HCT116 (cell line): Measurements from ENCODE around the gene RUNDC1. TPM values are rescaled to one million over a fixed set of nuclear protein-coding genes. Genes with fewer than 3 reads are reported as not detected.
A peak's percentile ranks its signal among the peaks of the same experiment; 100 is the strongest.

ENCODE experiments used
- ATAC-seq: fragments of 200-7000 bp; cut with Tn5 transposase; 2 replicates; pipeline ENCODE4 v1.9.1; 2020; ENCODE audit warnings: mild to moderate bottlenecking, moderate library complexity
- BruUV-seq: library from RNA; stranded (reverse); fragments of 400-500 nt; replicated peaks from 2 replicates; lab custom pipeline; 2021; lab: Mats Ljungman, UMichigan
- CTCF ChIA-PET: fragments of 300-600 bp; sonication (Branson Sonifier 250); formaldehyde crosslinking; loops from one replicate; lab custom pipeline; 2021; ENCODE audit warnings: antibody characterized with exemption; lab: Charles Lee
- POLR2A ChIA-PET: fragments of 300-600, 350-600 bp; sonication (Branson Sonifier 250); formaldehyde crosslinking; loops from one replicate; lab custom pipeline; 2021; ENCODE audit warnings: antibody characterized with exemption; lab: Charles Lee
- RAD21 ChIA-PET, 2 experiments: fragments of 300-600 bp; sonication (Branson Sonifier 250); formaldehyde crosslinking; loops; one replicate each; lab custom pipeline; 2023; ENCODE audit warnings: low total read pairs in 2 of 2; ENCODE audit not compliant: uncharacterized antibody in 2 of 2, unreplicated experiment in 2 of 2, low non-redundant PET in 1 of 2; lab: Charles Lee
- DNase-seq: peaks from one replicate; pipeline ENCODE4 v3.0.0-alpha.2; 2010; ENCODE audit warnings: low read depth, low spot score
- H2AFZ ChIP-seq: fragments of 200-600 bp; shearing (Covaris generic), sonication (generic); 2 replicates; pipeline ENCODE4 v1.6.1; 2017; ENCODE audit warnings: low read depth, mixed run types, mixed read lengths, antibody characterized with exemption, low read length; ENCODE audit not compliant: poor library complexity, severe bottlenecking
- H3K27ac ChIP-seq: 2 replicates; pipeline ENCODE4 v1.5.1; 2012; ENCODE audit warnings: low read depth, low read length
- H3K27me3 ChIP-seq: fragments of 200-600 bp; sonication (generic); 2 replicates; pipeline ENCODE4 v1.6.1; 2016; ENCODE audit warnings: mixed run types, low read length, mixed read lengths; ENCODE audit not compliant: insufficient read depth
- H3K36me3 ChIP-seq, 2 experiments: fragments of 200-500 bp in 1 of 2; fragments of 200-600 bp in 1 of 2; sonication (Bioruptor generic) in 1 of 2; sonication (generic) in 1 of 2; 2 replicates each; pipeline versions ENCODE4 v1.5.1 to v1.6.1; 2014 to 2016; ENCODE audit warnings: low read length in 2 of 2, inconsistent platforms in 1 of 2, mixed read lengths in 1 of 2, mixed run types in 1 of 2; ENCODE audit not compliant: insufficient read depth in 2 of 2, control insufficient read depth in 1 of 2
- H3K4me1 ChIP-seq, 2 experiments: fragments of 200-600 bp in 1 of 2; sonication (generic) in 1 of 2; 2 replicates each; pipeline versions ENCODE4 v1.5.1 to v1.6.1; 2012 to 2017; ENCODE audit warnings: low read length in 2 of 2, inconsistent platforms in 1 of 2, mild to moderate bottlenecking in 1 of 2, mixed read lengths in 1 of 2, mixed run types in 1 of 2, moderate library complexity in 1 of 2; ENCODE audit not compliant: insufficient read depth in 2 of 2, control insufficient read depth in 1 of 2
- H3K4me2 ChIP-seq: fragments of 200-600 bp; sonication (generic); 2 replicates; pipeline ENCODE4 v1.6.1; 2017; ENCODE audit warnings: mixed run types, low read length, mixed read lengths
- H3K4me3 ChIP-seq, 2 experiments: fragments of 200-600 bp in 1 of 2; sonication (generic) in 1 of 2; replicated peaks in 1 of 2; 2 replicates each; pipeline ENCODE4 v1.5.1; 2011 to 2016; ENCODE audit warnings: low read length in 2 of 2, control low read depth in 1 of 2, low read depth in 1 of 2, mild to moderate bottlenecking in 1 of 2, mixed read lengths in 1 of 2, mixed run types in 1 of 2
- H3K79me2 ChIP-seq: fragments of 200-600 bp; sonication (generic); 2 replicates; pipeline ENCODE4 v1.6.1; 2017; ENCODE audit warnings: mild to moderate bottlenecking, mixed run types, low read length, moderate library complexity, mixed read lengths; ENCODE audit not compliant: insufficient read depth
- H3K9ac ChIP-seq: fragments of 200-600 bp; sonication (generic); 2 replicates; pipeline ENCODE4 v1.6.1; 2016; ENCODE audit warnings: low read length, mixed read lengths
- H3K9me2 ChIP-seq: fragments of 200-600 bp; sonication (generic), shearing (Covaris generic); 2 replicates; pipeline ENCODE4 v1.6.1; 2017; ENCODE audit warnings: mixed run types, mild to moderate bottlenecking, moderate library complexity; ENCODE audit not compliant: insufficient read depth
- H3K9me3 ChIP-seq, 2 experiments: fragments of 200-500 bp in 1 of 2; fragments of 200-600 bp in 1 of 2; sonication (Bioruptor generic) in 1 of 2; sonication (generic) in 1 of 2; 2 replicates each; pipeline ENCODE4 v1.6.1; 2014 to 2017; ENCODE audit warnings: low read length in 2 of 2, mixed read lengths in 2 of 2, inconsistent platforms in 1 of 2, low read depth in 1 of 2, mild to moderate bottlenecking in 1 of 2, mixed run types in 1 of 2, moderate library complexity in 1 of 2; ENCODE audit not compliant: control insufficient read depth in 1 of 2, insufficient read depth in 1 of 2
- H4K20me1 ChIP-seq: fragments of 200-600 bp; sonication (generic), shearing (Covaris generic); 2 replicates; pipeline ENCODE4 v1.6.1; 2017; ENCODE audit warnings: mixed run types, mild to moderate bottlenecking, moderate library complexity; ENCODE audit not compliant: insufficient read depth
- ATF3 ChIP-seq: IDR thresholded peaks from 2 replicates; pipeline ENCODE4 v1.6.1; 2012
- CEBPB ChIP-seq: IDR thresholded peaks from 2 replicates; pipeline ENCODE4 v1.6.1; 2012; ENCODE audit warnings: low read depth
- CTCF ChIP-seq, 3 experiments: fragments of 200-600 bp in 1 of 3; sonication (generic) in 1 of 3; IDR thresholded peaks in 2 of 3; conservative IDR thresholded peaks in 1 of 3; 2 replicates each; pipeline ENCODE4 v1.5.1; 2012 to 2017; ENCODE audit warnings: low read depth in 2 of 3, low read length in 2 of 3, antibody characterized with exemption in 1 of 3, borderline replicate concordance in 1 of 3, control low read depth in 1 of 3, mild to moderate bottlenecking in 1 of 3, mixed read lengths in 1 of 3, mixed run types in 1 of 3, moderate library complexity in 1 of 3; ENCODE audit not compliant: insufficient read depth in 1 of 3
- EGR1 ChIP-seq: IDR thresholded peaks from 2 replicates; pipeline ENCODE4 v1.6.1; 2012; ENCODE audit warnings: low read depth
- ELF1 ChIP-seq: IDR thresholded peaks from 2 replicates; pipeline ENCODE4 v1.6.1; 2012; ENCODE audit warnings: low read depth, borderline replicate concordance
- EZH2 ChIP-seq: fragments of 200-600 bp; sonication (generic); IDR thresholded peaks from 2 replicates; pipeline ENCODE4 v1.6.1; 2017; ENCODE audit warnings: antibody characterized with exemption, mixed run types
- FOSL1 ChIP-seq: IDR thresholded peaks from 2 replicates; pipeline ENCODE4 v1.6.1; 2012; ENCODE audit warnings: low read depth
- JUND ChIP-seq: IDR thresholded peaks from 2 replicates; pipeline ENCODE4 v1.6.1; 2012
- MAX ChIP-seq: IDR thresholded peaks from 2 replicates; pipeline ENCODE4 v1.6.1; 2012
- POLR2A ChIP-seq: IDR thresholded peaks from 2 replicates; pipeline ENCODE4 v1.7.0; 2011; ENCODE audit warnings: borderline replicate concordance; ENCODE audit not compliant: insufficient read depth, insufficient read length; ENCODE audit errors: extremely low read depth
- POLR2AphosphoS5 ChIP-seq: IDR thresholded peaks from 2 replicates; pipeline ENCODE4 v1.6.1; 2011; ENCODE audit warnings: mild to moderate bottlenecking, low read depth, low read length, moderate library complexity
- SIN3A ChIP-seq: IDR thresholded peaks from 2 replicates; pipeline ENCODE4 v1.6.1; 2012; ENCODE audit warnings: low read depth
- SP1 ChIP-seq: IDR thresholded peaks from 2 replicates; pipeline ENCODE4 v1.6.1; 2012; ENCODE audit warnings: low read depth
- SRF ChIP-seq: IDR thresholded peaks from 2 replicates; pipeline ENCODE4 v1.6.1; 2012; ENCODE audit warnings: low read depth
- TCF7L2 ChIP-seq: IDR thresholded peaks from 2 replicates; pipeline ENCODE4 v1.7.0; 2011; ENCODE audit warnings: borderline replicate concordance, inconsistent platforms; ENCODE audit not compliant: insufficient read depth, insufficient read length; ENCODE audit errors: extremely low read depth
- YY1 ChIP-seq: IDR thresholded peaks from 2 replicates; pipeline ENCODE4 v1.6.1; 2011; ENCODE audit warnings: low read length, low read depth, moderate library complexity, mild to moderate bottlenecking; ENCODE audit not compliant: insufficient replicate concordance; ENCODE audit errors: extremely low read depth
- ZBTB33 ChIP-seq: IDR thresholded peaks from 2 replicates; pipeline ENCODE4 v1.6.1; 2011; ENCODE audit warnings: mild to moderate bottlenecking, low read length, moderate library complexity; ENCODE audit not compliant: insufficient replicate concordance; ENCODE audit errors: extremely low read depth
- ZFX ChIP-seq: fragments of 450-650 bp; IDR thresholded peaks from 2 replicates; pipeline ENCODE4 v1.6.1; 2017
- intact Hi-C: fragments of 100-400 bp; cut with micrococcal nuclease; formaldehyde crosslinking; loops from 2 replicates; pipeline ENCODE4 v1.10.0; 2022
- total RNA-seq: library from RNA; stranded (reverse); gene quantifications from one replicate; pipeline ENCODE4 v1.2.1, GENCODE V29; 2021; ENCODE audit not compliant: unreplicated experiment

The RUNDC1 gene
- total RNA-seq, 1 experiment from 2014 or later, result 13.0 TPM

- no peaks in the 10 kb centered on the region for H3K9me3 ChIP-seq
- intact Hi-C loops, result loop anchor here (2.0 to 5.0 kb wide), 2 partner anchors 149 to 365 kb away; partner anchors contain the start of gene NBR1
- CTCF ChIA-PET, result no interaction called here
- H3K79me2 ChIP-seq, result peaks cover 8% of the 10 kb centered on the region; the same call in 1 of the 2 replicates
- POLR2A ChIA-PET, result interaction anchor here (0.5 to 3.9 kb wide), 7 partner anchors 16 to 366 kb away, joined by 3 to 21 read pairs (median 4); partner anchors contain the start of genes IFI35 and RPL27
- peak within 1 kb of the TSS; percentile 78 for H2AFZ ChIP-seq
- peak within 1 kb of the TSS; percentile 88 for H3K27ac ChIP-seq
- RAD21 ChIA-PET, result no interaction called here
- peaks cover 9 to 42% of the 10 kb centered on the region in 2 experiments; a peak in 3 of 4 replicates for H3K4me1 ChIP-seq
- peaks cover 0 to 6% of the 10 kb centered on the region in 2 experiments; a peak in 3 of 4 replicates for H3K36me3 ChIP-seq
- DNase-seq, result peak; percentile 46
- peak; percentile 71 for ATAC-seq
- BruUV-seq, result no TSS peak
- H3K9ac ChIP-seq, result peak within 1 kb of the TSS; percentile 95
- peak within 1 kb of the TSS; percentile 99 for H3K4me2 ChIP-seq
- no peaks in the 10 kb centered on the region for H3K9me2 ChIP-seq
- no peaks in the 10 kb centered on the region for H4K20me1 ChIP-seq
- peak within 1 kb of the TSS; percentile 92 to 99 for H3K4me3 ChIP-seq
- no peak for TF ChIP-seq ZFX
- TF ChIP-seq SP1, result peak; percentile 31; the same call in 1 of the 2 replicates
- no peak for TF ChIP-seq ATF3
- no peak for TF ChIP-seq YY1
- no peak for TF ChIP-seq ZBTB33
- TF ChIP-seq CTCF (IDR thresholded peaks at IDR 0.05 in 2 of 3, conservative IDR thresholded peaks at IDR 0.05 in 1 of 3; ENCODE audit: borderline replicate concordance in 1 of 3, insufficient read depth in 1 of 3, low read depth in 2 of 3, low read length in 2 of 3), result no peak
- no peak for TF ChIP-seq JUND
- peak; percentile 61 for TF ChIP-seq MAX
- no peak; the same call in 1 of the 2 replicates for TF ChIP-seq EGR1
- no peak for TF ChIP-seq CEBPB
- TF ChIP-seq SIN3A, result peak; percentile 79
- no peak for TF ChIP-seq POLR2A
- no peak for TF ChIP-seq TCF7L2
- no peak for TF ChIP-seq FOSL1
- no peak for TF ChIP-seq EZH2
- peak; percentile 78 for TF ChIP-seq POLR2AphosphoS5
- no peak for TF ChIP-seq SRF
- no peak for TF ChIP-seq ELF1
- TF ChIP-seq, all 23 proteins: peak for 4
- H3K27me3 ChIP-seq, result no peaks in the 10 kb centered on the region
Observed at GRCh38 chr17:43021741-43022512, 41.6 kb downstream of the RUNDC1 start, which contains the start of gene VAT1. VAT1 (minus strand) TSS chr17:43022385; CDS start chr17:43022322, 63 bp downstream.
